GM12878 (cell line): ENCODE results near the gene DDR2.

Source experiments
- CHD2 ChIP-seq: IDR thresholded peaks from 2 replicates; pipeline ENCODE4 v1.6.1; 2011; ENCODE audit warnings: low read depth, low read length, improper control_type of control experiment, borderline replicate concordance
- CTCF ChIP-seq, 3 experiments: IDR thresholded peaks in 2 of 3; conservative IDR thresholded peaks in 1 of 3; 2 replicates each; pipeline ENCODE4 v1.5.1; 2011; ENCODE audit warnings: low read depth in 3 of 3, low read length in 3 of 3, mild to moderate bottlenecking in 3 of 3, control low read depth in 2 of 3, moderate library complexity in 2 of 3, inconsistent platforms in 1 of 3, mixed read lengths in 1 of 3; ENCODE audit not compliant: control insufficient read depth in 2 of 3, insufficient read depth in 1 of 3; ENCODE audit errors: extremely low read depth in 1 of 3
- ESRRA ChIP-seq: IDR thresholded peaks from 2 replicates; pipeline ENCODE4 v1.6.1; 2012; ENCODE audit warnings: mild to moderate bottlenecking, low read length, improper control_type of control experiment
- EZH2 ChIP-seq: IDR thresholded peaks from 2 replicates; pipeline ENCODE4 v1.6.1; 2012; ENCODE audit warnings: low read depth, mild to moderate bottlenecking, control low read depth, inconsistent platforms, low read length, borderline replicate concordance; ENCODE audit not compliant: control insufficient read depth
- NFYB ChIP-seq: IDR thresholded peaks from 2 replicates; pipeline ENCODE4 v1.6.1; 2011; ENCODE audit warnings: low read depth, mild to moderate bottlenecking, low read length, improper control_type of control experiment, moderate library complexity; ENCODE audit not compliant: insufficient read depth
- POLR2A ChIP-seq: IDR thresholded peaks from 2 replicates; pipeline ENCODE4 v1.6.1; 2011; ENCODE audit warnings: low read depth, mild to moderate bottlenecking, low read length
- POLR2AphosphoS5 ChIP-seq: IDR thresholded peaks from 2 replicates; pipeline ENCODE4 v1.6.1; 2011; ENCODE audit warnings: mild to moderate bottlenecking, low read length, inconsistent platforms
- RAD21 ChIP-seq: IDR thresholded peaks from 2 replicates; pipeline ENCODE4 v1.6.1; 2011; ENCODE audit warnings: mild to moderate bottlenecking, low read depth, low read length, moderate library complexity; ENCODE audit not compliant: insufficient read depth
- RCOR1 ChIP-seq: conservative IDR thresholded peaks from 2 replicates; pipeline ENCODE4 v1.6.1; 2012; ENCODE audit warnings: low read depth, low read length, improper control_type of control experiment
- TAF1 ChIP-seq: IDR thresholded peaks from 2 replicates; pipeline ENCODE4 v1.6.1; 2011; ENCODE audit warnings: mild to moderate bottlenecking, low read depth, low read length, borderline replicate concordance
- TBL1XR1 ChIP-seq: IDR thresholded peaks from 2 replicates; pipeline ENCODE4 v1.6.1; 2012; ENCODE audit warnings: low read depth, low read length, improper control_type of control experiment

GRCh38 chr1:162632217-162632666, at the start of gene DDR2:
- TF ChIP-seq NFYB = no peak
- no peak for TF ChIP-seq CTCF (IDR thresholded peaks at IDR 0.05 in 2 of 3, conservative IDR thresholded peaks at IDR 0.05 in 1 of 3; ENCODE audit: control insufficient read depth in 2 of 3, extremely low read depth in 1 of 3, insufficient read depth in 1 of 3, low read depth in 3 of 3, low read length in 3 of 3)
- TF ChIP-seq CHD2 = no peak
- no peak for TF ChIP-seq TAF1
- no peak for TF ChIP-seq TBL1XR1
- no peak for TF ChIP-seq RAD21
- no peak for TF ChIP-seq EZH2
- TF ChIP-seq POLR2AphosphoS5 = no peak
- TF ChIP-seq RCOR1 = no peak
- no peak for TF ChIP-seq ESRRA
- no peak for TF ChIP-seq POLR2A
